Measurements from ENCODE around the gene VPS37B. TPM values are rescaled to one million over a fixed set of nuclear protein-coding genes. Genes with fewer than 3 reads are reported as not detected.

Gene VPS37B
- total RNA-seq, 1 experiment from 2014 or later = 104 TPM

- Mint-ChIP-seq H3K36me3 (ENCODE audit: insufficient read depth, unreplicated experiment) (peaks cover 24% of the 10 kb centered on the region), H3K27ac (ENCODE audit: unreplicated experiment) (no peak overlapping the region), H3K27me3 (ENCODE audit: unreplicated experiment) (no peaks in the 10 kb centered on the region), H3K4me1 (ENCODE audit: low read depth, unreplicated experiment) (peaks cover 28% of the 10 kb centered on the region), H3K9me3 (ENCODE audit: low read depth, unreplicated experiment) (no peaks in the 10 kb centered on the region), H3K4me3 (ENCODE audit: low read depth, unreplicated experiment) (no peak overlapping the region)
- no peak for TF ChIP-seq CTCF (IDR thresholded peaks at IDR 0.05; ENCODE audit: unreplicated experiment)
- intact Hi-C loops (cut with micrococcal nuclease; ENCODE audit: unreplicated experiment) = no loop called here
- CTCF ChIA-PET = interaction anchor here (0.7 kb wide), 1 partner anchor 118 kb away, joined by 3 read pairs; no protein-coding TSS in a partner anchor
- no TSS peak for BruUV-seq (replicated peaks)
- no peak for DNase-seq
These were observed 76.6 kb downstream of the VPS37B start for GRCh38 chr12:122819209-122819785.

Other genes with a start within 250 kb of the VPS37B start
- not detected in 2 replicates for gene HCAR2, start 192.8 kb downstream of the VPS37B start, total RNA-seq (2022)
- 0.17 TPM in 1 of 2 replicates, not detected in the other for gene HCAR3, start 179.3 kb downstream of the VPS37B start, total RNA-seq (2022)
- 5.0 and 5.9 TPM in 2 replicates for gene HCAR1, start 165.3 kb downstream of the VPS37B start, total RNA-seq (2022)
- 83.2 and 85.8 TPM in 2 replicates for gene DENR, start 143.3 kb downstream of the VPS37B start, total RNA-seq (2022)
- 0.66 and 0.98 TPM in 2 replicates for gene CCDC62, start 121.6 kb downstream of the VPS37B start, total RNA-seq (2022)
- gene HIP1R, start 60.7 kb downstream of the VPS37B start, total RNA-seq (2022) = 234 and 246 TPM in 2 replicates
- 25.6 and 26.5 TPM in 2 replicates for gene ABCB9, start 70.3 kb upstream of the VPS37B start, total RNA-seq (2022)
- 21.5 and 22.8 TPM in 2 replicates for gene OGFOD2, start 79.1 kb upstream of the VPS37B start, total RNA-seq (2022)
- gene ARL6IP4, start 84.6 kb upstream of the VPS37B start, total RNA-seq (2022) = 171 TPM in 2 replicates